HG03060 (cell line): ENCODE measurements around the gene AMBRA1.
A peak's percentile ranks its signal among the peaks of the same experiment; 100 is the strongest.

Source experiments
- ATAC-seq: cut with Tn5 transposase; IDR thresholded peaks from one replicate; pipeline ENCODE4 v1.9.1; 2021; ENCODE audit warnings: low read depth, moderate number of reproducible peaks; ENCODE audit not compliant: unreplicated experiment

Gene AMBRA1

DNA sequence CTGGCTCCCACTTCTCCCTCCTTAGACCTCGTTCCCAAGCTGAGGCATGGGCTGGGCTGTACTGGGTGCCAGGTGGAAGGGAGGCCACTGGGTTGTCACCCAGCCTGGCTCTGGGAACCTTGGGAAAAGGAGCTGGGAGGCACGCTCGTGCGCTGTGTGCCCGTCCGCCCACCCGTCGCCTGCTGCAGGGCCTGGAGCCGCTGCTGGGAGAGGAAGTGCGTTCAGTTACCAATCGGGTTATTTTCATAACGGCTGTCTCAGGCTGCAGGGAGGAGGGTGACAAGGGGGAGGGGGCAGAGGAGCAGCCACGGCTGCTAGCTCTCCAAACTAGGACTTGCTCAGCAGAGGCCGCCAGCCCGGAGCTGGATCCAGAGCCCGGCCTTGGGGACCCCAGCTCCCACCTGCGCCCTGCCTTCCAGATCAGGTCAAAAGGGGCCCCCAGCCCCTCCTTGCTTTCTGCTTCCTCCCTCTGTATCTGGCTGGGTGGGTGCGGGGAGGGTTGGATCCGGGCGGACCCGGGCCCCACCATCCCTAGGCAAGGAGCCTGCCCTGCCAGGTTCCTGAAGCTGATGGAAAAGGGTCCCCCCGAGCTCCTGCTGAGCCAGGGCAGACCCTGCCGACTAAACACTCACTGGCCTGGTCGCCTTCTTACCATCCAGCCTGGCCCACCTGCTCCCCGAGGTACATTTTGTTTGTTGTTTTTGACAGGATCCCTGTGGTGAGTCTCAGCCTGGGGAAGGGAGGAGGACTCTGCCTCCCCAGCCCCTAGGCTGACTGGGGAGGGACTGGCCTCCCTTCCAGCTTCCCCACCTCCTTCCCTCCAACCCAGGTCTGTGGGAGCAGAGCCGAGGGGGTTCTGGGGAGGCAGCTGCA is 232.3 kb downstream of the AMBRA1 start:
- ATAC-seq: peak; percentile 66

DNA sequence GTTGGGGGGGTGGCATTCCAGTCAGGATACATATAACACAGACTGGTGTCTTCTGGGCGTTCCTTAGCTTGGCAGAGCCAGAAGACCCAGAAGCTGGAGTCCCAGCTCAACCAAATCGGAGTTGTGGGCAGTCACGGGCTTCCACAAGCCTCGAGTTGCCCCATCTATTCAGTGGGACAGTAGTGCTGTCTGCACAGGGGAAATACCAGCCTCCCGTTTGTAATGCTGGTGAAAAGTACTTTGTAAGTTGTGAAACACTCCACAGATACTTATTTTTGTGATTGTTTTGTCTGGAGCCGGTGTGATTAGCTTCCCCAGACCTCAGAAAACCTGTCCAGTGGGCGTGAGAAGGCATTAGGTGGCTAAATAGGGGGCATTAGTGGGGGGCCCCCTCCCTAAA is 232.9 kb downstream of the AMBRA1 start:
- ATAC-seq: no peak

DNA sequence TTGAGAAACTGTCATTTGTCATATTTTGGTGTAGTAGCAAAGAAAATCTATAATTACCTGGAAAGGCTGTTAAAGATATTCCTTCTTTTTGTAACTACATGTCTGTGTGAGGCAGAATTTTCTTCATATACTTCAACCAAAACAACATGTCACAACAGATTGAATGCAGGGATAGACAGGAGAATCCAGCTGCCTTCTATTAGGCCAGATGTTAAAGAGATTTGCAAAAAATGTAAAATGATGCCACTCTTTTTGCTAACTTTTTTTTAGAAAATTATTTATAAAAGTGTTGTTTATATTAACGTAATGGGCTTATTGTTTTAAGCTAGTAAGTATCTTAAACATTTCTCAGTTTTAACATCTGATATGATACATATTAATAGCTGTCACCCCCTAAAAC is 233.9 kb downstream of the AMBRA1 start:
- ATAC-seq: no peak

GRCh38 chr11:46357483-46357936 is 236.3 kb downstream of the AMBRA1 start:
- no peak for ATAC-seq

GRCh38 chr11:46356924-46357482 is 236.8 kb downstream of the AMBRA1 start:
- no peak for ATAC-seq

- ATAC-seq: no peak
Observed at GRCh38 chr11:46353698-46354097, 240.1 kb downstream of the AMBRA1 start.

DNA sequence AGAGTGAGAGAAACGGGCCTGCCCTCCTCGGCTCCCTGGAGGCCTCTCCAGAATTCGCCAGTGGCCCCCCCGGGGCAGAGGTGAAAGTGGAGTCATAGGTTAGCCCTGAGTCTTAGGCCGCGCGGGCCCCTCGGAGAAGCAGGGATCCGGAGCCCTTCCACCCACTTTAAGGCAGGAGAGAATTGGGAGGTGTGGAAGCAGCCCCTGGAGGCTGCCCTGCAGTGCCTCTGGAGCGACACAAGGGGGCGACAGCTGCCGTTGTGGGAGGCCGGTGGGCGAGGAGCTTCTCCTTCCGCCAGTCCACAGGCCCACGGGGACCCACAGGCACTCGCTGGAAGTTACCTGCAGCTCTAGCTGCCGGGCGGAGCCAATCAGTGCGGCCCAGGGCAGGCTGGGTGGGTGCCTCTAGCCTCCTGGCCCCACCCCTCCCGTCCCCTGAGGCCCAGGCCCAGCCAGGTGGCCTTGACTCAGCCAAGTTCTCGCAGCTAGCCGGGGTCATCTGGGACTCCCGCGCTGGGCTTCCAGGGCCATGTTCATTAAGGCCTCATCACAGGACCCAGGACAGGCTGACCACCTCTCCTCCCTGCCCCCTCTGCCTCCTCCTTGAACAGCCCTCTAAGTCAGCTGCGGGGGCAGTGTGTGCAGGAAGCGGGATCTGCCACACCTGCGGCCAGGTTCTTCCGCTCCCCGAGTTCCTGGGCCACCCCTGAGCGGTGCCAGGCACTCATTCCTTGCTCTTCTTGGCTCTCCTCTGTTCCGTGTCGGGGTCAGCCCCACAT is 241.6 kb downstream of the AMBRA1 start:
- no peak for ATAC-seq

DNA sequence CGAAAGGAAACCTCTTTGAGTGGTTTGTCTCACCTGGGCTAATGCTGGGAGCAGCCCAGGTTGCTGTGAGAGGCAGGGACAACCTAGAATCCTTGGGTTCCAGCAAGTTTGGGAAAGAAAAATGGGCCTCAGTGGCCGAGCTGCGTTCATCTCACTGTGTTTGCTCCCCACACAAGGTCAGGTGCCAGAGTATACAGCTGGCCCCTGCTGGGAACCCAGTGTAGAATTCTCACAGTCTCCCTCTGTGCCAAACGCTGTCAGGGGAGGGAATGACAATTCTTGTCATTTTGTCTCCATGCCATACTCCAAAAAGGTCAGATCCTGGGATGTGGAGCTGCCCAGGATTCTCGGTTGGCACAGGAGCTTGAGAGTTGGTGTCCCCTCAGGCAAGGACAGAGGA is 242.2 kb downstream of the AMBRA1 start:
- no peak for ATAC-seq

GRCh38 chr11:46351148-46351547 is 242.7 kb downstream of the AMBRA1 start:
- no peak for ATAC-seq

GRCh38 chr11:46350695-46351094 is 243.1 kb downstream of the AMBRA1 start:
- no peak for ATAC-seq

GRCh38 chr11:46348566-46349401 is 245.0 kb downstream of the AMBRA1 start:
- no peak for ATAC-seq

DNA sequence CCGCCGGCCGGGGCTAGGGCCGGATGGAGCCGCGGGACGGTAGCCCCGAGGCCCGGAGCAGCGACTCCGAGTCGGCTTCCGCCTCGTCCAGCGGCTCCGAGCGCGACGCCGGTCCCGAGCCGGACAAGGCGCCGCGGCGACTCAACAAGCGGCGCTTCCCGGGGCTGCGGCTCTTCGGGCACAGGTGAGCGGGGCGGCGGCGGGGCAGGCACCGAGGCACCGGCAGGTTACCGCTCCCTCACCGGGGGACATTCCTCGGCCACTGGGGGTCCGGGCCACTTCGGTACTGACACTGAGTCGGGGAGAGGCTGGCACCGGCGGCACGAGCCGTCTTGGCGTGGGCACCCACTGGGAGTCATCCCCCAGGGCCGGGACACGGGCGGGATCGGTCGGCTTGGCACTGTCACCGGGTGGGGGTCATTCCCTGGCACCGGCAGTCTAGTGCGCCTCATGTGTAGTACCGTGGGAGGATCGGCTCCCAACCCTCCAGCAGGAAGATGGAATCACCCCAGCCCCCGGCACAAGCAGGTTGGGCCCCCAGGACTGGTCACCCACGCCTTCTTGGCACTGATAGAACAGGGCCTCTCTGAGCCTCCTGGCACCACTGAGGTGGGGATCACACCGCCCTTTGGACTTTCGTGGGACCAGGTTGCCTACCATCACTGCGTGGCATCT is 246.0 kb downstream of the AMBRA1 start:
- no peak for ATAC-seq

DNA sequence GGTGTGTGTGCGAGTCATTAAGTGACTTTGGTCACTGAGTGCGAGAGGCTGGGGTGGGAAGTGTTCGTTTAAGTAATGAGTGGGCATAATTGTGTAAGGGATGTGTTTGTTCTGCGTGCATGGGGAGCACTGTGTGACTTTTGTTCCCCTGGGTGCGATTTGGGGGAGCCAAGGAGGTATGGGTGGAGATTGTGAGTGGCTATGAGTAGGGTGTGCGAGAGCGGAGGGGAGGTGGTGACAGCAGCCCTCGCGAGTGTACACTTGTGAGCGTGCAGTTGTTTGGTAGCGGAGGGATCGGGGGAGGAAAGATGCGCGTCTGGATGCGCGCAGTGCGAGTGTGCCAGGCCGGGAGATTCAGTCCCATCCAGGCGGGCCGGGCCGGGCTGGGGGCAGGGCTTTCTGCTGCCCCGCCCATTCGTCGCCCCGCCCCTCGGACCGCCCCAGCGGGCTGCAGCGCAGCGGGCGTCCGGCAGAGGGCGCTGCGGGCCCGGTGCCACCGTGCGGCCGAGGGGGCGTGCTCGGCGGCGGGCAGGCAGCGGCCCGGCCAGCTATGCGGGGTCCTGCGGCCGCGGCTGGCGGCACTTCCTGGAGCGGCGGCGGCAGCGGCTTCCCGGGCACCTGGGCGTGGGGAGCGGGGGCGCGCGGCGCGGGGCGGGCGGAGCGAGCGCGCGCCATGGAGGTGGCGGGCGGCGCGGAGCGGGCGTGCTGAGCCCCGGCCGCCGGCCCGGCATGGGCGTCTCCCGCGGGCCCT is 246.8 kb downstream of the AMBRA1 start, which contains the start of gene DGKZ:
Gene DGKZ (plus strand): TSS at position 578 of the 751 bp plus-strand sequence. CDS start 197 bp downstream, outside the sequence.
- ATAC-seq: no peak
